SIG-M5 treated with dmso at 0.1 percent for 504 hours (cell line): ENCODE results near the gene TIMELESS.
"Not testable (repeated sequence)": the region's sequence is repeated elsewhere in the genome, so short reads cannot be mapped to it uniquely, and the experiment has no call there.

Source experiments
- DNase-seq: peaks from one replicate; lab custom pipeline; 2025; ENCODE audit not compliant: unreplicated experiment; lab: John Stamatoyannopoulos, UW

TIMELESS gene, protein sequence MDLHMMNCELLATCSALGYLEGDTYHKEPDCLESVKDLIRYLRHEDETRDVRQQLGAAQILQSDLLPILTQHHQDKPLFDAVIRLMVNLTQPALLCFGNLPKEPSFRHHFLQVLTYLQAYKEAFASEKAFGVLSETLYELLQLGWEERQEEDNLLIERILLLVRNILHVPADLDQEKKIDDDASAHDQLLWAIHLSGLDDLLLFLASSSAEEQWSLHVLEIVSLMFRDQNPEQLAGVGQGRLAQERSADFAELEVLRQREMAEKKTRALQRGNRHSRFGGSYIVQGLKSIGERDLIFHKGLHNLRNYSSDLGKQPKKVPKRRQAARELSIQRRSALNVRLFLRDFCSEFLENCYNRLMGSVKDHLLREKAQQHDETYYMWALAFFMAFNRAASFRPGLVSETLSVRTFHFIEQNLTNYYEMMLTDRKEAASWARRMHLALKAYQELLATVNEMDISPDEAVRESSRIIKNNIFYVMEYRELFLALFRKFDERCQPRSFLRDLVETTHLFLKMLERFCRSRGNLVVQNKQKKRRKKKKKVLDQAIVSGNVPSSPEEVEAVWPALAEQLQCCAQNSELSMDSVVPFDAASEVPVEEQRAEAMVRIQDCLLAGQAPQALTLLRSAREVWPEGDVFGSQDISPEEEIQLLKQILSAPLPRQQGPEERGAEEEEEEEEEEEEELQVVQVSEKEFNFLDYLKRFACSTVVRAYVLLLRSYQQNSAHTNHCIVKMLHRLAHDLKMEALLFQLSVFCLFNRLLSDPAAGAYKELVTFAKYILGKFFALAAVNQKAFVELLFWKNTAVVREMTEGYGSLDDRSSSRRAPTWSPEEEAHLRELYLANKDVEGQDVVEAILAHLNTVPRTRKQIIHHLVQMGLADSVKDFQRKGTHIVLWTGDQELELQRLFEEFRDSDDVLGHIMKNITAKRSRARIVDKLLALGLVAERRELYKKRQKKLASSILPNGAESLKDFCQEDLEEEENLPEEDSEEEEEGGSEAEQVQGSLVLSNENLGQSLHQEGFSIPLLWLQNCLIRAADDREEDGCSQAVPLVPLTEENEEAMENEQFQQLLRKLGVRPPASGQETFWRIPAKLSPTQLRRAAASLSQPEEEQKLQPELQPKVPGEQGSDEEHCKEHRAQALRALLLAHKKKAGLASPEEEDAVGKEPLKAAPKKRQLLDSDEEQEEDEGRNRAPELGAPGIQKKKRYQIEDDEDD

GRCh38 chr12:56448860-56449621 lies at the start of gene TIMELESS:
Gene TIMELESS (minus strand): TSS chr12:56449426. CDS start chr12:56434170, 15,256 bp downstream.
- peak; percentile 94 for DNase-seq

DNA sequence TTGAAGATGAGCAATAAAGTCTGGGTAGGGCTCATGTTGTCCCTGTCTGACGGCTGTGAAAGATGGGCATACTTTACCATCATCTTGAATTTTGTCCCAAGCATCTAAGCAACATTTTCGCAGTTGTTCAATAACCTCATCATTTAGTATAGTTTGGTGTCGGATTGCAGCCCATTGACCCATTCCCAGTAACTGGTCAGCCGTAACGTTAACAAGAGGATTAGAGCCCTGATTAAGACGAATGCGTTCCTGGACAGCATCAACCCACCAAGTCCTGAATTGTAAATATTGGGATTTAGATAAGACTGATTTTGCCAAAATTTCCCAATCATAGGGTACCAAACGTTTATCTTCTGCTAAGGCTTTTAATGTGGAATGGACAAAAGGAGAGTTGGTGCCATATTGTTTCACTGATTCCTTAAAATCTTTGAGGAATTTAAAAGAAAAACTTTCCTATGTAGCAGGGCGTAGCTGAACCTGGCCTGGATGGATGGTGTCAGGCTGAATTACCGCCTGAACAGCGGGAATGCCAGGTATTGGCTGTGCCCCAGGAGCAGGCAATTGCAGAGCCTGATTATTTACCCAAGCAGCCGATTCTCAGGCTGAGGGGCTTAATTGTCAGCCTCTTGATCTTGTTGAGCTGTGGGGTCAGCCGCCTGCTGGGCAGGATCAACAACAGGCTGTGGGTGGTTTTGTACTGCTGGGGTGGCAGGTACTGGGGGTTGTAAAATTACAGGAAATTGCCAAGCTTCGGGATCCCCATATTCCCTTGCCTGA lies 49.1 kb upstream of the TIMELESS start:
- DNase-seq, result not testable (repeated sequence)

DNA sequence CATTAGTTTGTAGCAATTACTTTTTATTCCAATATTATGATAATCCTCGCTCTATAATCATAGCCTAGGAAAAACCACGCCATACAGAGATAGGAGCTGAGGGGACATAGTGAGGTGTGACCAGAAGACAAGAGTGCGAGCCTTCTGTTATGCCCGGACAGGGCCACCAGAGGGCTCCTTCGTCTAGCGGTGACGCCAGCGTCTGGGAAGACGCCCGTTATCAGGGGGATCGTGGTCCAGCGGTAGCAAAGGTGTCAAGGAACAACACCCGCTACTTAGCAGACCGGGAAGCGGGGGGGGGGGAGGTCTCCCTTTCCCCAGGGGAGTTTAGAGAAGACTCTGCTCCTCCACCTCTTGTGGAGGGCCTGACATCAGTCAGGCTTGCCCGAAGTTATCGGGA lies 47.5 kb upstream of the TIMELESS start:
- DNase-seq, result not testable (repeated sequence)

- DNase-seq, result not testable (repeated sequence)
Measured at GRCh38 chr12:56494481-56494880, 45.3 kb upstream of the TIMELESS start.

DNA sequence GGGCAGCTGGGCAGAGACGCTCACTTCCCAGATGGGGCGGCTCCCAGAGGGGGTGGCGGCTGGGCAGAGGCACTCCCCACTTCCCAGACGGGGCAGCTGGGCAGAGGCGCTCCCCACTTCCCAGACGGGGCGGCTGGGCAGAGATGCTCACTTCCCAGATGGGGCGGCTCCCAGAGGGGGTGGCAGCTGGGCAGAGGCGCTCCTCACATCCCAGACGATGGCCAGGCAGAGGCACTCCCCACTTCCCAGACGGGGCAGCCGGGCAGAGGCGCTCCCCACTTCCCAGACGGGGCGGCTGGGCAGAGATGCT lies 44.8 kb upstream of the TIMELESS start:
- not testable (repeated sequence) for DNase-seq

GRCh38 chr12:56493409-56494105 lies 44.3 kb upstream of the TIMELESS start:
- DNase-seq, result not testable (repeated sequence)

DNA sequence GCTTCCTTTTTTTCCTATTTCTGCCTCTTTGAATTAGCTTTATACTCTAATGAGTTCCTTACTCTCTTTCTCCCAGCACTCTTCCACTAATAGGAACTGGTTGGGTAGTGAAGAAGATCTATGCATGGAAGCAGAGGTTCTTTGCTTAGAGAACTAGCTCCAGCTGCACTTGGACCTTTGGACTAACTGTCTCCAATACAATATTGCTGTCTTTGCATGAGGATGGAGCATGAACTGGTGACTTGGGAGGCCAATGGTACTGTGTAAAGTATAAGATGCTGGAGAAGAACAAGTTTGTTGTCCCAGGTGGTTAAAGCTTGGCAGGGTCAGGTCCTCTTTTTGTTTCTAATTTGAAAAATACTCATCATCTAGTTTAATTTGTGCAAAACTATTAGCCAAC lies 41.1 kb upstream of the TIMELESS start:
- DNase-seq, result no peak

- peak; percentile 50 for DNase-seq
Measured at GRCh38 chr12:56488041-56488955, 39.1 kb upstream of the TIMELESS start, which contains the start of gene GLS2. Gene GLS2 (minus strand): TSS chr12:56488161. CDS start chr12:56488118, 43 bp downstream.

GRCh38 chr12:56487448-56488040 lies 38.3 kb upstream of the TIMELESS start:
- no peak for DNase-seq

DNA sequence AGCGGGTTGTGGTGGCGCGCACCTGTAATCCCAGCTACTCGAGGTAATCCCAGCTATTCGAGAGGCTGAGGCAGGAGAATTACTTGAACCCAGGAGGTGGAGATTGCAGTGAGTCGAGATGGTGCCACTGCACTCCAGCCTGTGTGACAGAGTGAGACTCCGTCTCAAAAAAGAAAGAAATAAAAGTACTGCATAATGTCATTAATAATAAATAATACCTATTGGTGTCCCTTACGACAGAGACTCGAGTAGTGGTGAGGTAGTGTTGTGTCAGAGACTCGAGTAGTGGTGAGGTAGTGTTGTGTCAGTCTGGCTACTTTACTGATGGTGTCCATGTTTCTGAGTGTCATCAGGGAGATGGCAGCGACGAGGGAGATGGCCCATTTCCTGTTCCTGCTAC lies 37.5 kb upstream of the TIMELESS start:
- no peak for DNase-seq

GRCh38 chr12:56484566-56484965 lies 35.3 kb upstream of the TIMELESS start:
- DNase-seq, result no peak

- no peak for DNase-seq
Measured at GRCh38 chr12:56479625-56480024, 30.4 kb upstream of the TIMELESS start.

DNA sequence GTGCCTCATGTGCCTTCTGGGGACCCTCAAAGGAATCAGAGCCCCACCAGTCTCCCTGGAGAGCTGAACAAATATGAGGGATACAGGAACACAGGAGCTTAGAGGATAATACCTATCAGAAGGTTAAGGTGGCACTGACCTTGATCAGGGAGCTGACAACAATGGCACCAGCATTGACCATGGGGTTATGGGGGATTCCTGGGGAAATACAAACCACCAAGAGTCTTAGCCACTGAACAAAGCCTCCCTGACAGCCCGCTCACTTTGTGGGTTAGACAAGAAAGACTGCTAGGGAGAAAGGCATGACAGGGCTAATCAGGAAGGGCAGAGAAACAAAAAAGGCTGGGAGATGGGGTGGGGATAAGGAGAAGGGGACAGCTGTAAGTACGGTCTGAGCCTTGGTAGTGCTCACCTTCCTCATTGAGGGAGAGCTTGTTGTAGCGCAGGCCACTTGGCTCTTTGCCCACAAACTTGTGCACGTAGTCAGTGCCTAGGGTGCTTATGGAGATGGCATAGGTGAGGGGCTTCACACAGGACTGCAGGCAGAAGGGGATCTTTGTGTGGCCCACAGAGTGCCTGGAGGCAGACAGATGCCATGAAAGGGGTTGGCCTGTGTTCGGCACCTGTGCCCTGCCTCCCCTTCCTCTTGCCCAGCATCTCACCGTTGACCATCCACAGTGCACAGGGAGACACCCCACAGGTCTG lies 28.4 kb upstream of the TIMELESS start:
- no peak for DNase-seq

- no peak for DNase-seq
Measured at GRCh38 chr12:56476972-56477432, 27.8 kb upstream of the TIMELESS start.

DNA sequence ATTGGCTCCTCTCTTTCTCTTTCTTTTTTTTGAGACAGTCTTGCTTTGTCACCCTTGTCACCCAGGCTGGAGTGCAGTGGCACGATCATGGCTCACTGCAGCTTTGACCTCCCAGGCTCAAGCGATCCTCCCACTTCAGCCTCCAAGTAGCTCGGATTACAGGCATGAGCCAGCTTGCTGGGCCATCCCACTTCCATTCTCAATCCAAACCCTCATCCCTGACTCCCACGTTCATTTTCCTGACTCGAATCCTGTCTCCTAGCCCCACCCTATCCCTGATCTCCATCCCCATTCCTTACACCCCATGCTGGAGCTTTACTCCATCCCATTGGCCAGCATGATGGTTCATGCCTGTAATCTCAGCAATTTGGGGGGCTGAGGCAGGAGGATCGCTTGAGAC lies 26.9 kb upstream of the TIMELESS start:
- no peak for DNase-seq

DNA sequence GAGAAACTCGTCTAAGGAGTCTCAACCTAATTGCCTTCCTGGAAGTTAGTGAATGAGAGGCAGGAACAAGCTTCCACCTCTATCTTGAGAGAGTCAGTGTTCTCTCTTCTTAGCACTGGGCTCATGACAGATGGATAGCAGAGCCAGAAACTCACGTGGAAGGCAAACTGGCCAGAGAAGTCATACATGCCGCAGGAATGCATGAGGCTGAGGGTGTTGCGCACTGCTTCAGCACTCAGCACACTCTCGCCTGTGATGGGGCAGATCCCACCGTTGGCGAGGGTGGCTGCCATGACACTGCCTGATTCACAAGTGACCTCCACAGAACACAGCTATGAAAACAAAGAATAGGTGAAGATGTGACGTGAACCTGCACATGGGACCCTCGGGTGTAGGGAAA lies 25.2 kb upstream of the TIMELESS start:
- no peak for DNase-seq
